ENCODE data around the gene RARB.

The RARB gene

GRCh38 chr3:25592510-25592968 lies 164.5 kb downstream of the RARB start:
- no peak overlapping the region for H3K27ac ChIP-seq
- TF ChIP-seq CTCF (IDR thresholded peaks at IDR 0.05), result no peak

- no peak overlapping the region for H3K27ac ChIP-seq
- TF ChIP-seq CTCF (IDR thresholded peaks at IDR 0.05) (no peak), ZFX (IDR thresholded peaks at IDR 0.05; ENCODE audit: borderline replicate concordance) (no peak)
Measured at GRCh38 chr3:25593001-25593400, 164.9 kb downstream of the RARB start.

GRCh38 chr3:25594007-25594502 lies 166.0 kb downstream of the RARB start:
- no peak overlapping the region for H3K27ac ChIP-seq
- TF ChIP-seq CTCF (IDR thresholded peaks at IDR 0.05), result peak; percentile 81
- TF ChIP-seq ZFX (IDR thresholded peaks at IDR 0.05; ENCODE audit: borderline replicate concordance), result no peak

DNA sequence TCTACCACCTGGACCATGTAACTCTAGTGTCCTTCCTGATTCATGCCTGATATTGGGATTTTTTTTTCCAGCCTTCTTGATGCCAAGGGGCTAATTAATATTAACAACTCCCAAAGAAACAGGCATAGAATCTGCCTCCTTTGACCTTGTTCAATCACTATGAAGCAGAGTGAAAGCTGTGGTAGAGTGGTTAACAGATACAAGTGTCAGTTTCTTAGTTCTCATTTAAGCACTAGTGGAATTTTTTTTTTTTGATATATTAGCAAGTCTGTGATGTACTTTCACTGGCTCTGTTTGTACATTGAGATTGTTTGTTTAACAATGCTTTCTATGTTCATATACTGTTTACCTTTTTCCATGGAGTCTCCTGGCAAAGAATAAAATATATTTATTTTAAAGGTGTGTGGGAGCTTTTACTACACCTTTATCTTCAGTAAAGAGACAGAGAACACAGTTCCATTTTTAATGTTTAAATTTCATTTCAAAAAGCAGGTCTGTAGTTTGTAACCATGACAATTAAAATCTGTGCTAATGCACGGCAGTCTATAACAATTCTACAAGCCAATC lies 169.6 kb downstream of the RARB start:
- peak overlapping the region; percentile 57 for H3K27ac ChIP-seq
- no peak for TF ChIP-seq CTCF (IDR thresholded peaks at IDR 0.05)

DNA sequence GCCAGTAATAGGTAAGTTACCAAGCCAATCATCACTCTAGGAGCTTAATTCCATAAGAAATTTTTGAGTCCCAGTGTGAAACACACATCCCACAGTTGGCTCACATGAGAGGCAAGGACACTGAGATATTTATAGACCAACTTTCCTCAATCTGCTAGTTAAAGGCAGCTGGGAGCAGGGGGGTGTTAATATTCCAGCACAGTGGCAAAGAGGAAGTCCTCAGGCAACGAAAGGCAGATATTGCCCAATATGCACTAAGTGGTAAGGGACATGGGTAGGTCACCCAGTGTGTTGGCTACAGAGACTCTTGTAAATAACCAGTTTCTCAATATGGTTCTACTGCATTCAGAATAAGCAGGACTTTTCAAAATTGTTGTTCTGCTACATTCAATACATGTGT lies 175.6 kb downstream of the RARB start:
- no peak overlapping the region for H3K27ac ChIP-seq
- TF ChIP-seq CTCF (IDR thresholded peaks at IDR 0.05) (no peak), ZFX (IDR thresholded peaks at IDR 0.05; ENCODE audit: borderline replicate concordance) (no peak)

DNA sequence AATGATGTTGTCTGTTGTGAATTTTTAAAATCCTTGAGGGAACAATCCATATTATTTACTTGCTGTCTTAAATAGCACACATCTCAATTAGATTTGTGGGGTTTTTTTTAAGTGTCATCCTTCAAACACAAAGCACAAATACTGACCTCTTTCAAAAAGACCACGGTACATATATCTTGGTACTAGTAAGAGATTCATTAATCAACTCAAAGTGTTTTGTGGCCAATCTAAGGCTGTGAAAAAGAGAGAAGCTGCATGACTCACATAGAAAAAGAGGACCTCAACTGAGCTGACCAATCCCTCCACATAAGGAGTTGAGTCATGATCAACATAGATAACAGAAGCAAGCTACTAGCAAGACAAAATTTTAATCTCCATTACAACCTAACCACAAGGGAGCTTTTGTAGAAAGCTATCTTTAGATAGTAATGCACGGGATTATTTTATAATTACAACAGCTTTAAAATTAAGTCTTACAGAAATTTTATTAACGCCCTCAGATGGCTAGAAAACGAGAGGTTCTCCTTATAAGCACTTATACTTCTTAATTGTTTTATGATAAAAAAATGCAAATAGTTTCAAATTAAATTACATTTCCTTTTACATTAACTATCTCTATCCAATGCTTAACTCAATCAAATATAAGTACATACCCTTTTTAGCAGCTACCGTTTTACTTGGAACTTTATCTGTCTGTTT lies 176.2 kb downstream of the RARB start:
- no peak for TF ChIP-seq ZFX (IDR thresholded peaks at IDR 0.05; ENCODE audit: borderline replicate concordance)
- no peak for TF ChIP-seq CTCF (IDR thresholded peaks at IDR 0.05)
- no peak overlapping the region for H3K27ac ChIP-seq

DNA sequence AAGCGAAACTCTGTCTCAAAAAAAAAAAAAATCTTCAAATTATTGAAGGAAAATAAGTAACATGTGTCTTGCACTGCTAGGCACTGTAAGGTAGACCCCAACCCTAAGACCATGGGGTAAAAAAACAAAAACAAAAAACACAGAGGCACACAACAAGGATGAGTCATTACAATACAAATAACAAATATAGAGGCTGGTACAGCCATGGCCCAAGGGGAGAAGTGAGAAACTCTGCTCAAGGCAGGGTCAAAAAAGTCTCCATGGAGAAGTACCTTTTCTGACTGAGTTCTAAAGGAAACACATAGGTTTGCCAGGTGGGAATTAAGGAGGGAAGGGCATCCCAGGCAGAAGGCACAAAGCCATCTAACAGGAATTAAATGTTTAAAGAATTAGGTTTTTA lies 182.1 kb downstream of the RARB start:
- TF ChIP-seq CTCF (IDR thresholded peaks at IDR 0.05), result no peak
- no peak for TF ChIP-seq ZFX (IDR thresholded peaks at IDR 0.05; ENCODE audit: borderline replicate concordance)
- no peak overlapping the region for H3K27ac ChIP-seq

All from 22Rv1 (cell line).